DMS 273 treated with DMSO at 0.1 percent for 48 hours (cell line): Measurements from ENCODE around the gene PDP2.
"Not testable (repeated sequence)": the region's sequence is repeated elsewhere in the genome, so short reads cannot be mapped to it uniquely, and the experiment has no call there.

Source experiments
- DNase-seq: peaks from one replicate; lab custom pipeline; 2025; lab: John Stamatoyannopoulos, UW

The PDP2 gene

DNA sequence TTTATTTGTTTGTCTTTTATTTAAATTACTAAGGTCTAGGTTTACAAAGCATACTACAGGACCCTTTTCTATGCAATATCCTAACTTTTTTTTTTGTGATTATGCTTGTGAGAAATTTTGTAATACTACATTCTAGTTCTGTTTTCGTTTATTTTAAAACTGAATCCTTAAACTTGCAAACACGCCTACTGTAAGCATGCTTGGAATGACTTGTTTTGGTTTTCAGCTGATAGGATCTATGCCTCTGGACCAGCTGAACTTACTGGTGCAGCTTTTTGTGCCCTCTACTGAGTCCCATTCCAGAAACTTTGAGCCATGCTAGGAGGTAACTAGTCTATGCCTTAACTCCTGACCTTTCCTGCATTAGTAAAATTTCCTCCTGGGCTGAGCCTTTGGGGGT lies 6.0 kb downstream of the PDP2 start:
- DNase-seq, result no peak

DNA sequence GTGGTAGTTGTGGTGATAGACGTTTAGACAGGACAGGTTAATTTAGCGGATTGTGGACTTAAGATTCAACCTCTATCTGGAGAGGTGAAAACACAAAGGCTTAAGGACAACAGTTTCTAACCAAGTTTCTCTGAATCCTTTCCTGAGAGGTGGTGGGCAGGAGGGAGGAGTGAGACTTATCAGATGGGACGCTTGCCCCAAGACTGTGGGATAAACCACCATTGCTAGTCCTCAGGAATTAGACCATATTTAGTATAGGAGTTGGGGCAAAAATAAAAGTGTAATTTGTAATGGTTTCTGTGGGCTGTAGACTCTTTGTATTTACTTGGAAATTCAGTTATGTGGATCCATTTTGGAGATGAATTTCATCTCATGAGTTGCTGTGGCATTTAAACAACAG lies 6.6 kb downstream of the PDP2 start:
- DNase-seq, result no peak

DNA sequence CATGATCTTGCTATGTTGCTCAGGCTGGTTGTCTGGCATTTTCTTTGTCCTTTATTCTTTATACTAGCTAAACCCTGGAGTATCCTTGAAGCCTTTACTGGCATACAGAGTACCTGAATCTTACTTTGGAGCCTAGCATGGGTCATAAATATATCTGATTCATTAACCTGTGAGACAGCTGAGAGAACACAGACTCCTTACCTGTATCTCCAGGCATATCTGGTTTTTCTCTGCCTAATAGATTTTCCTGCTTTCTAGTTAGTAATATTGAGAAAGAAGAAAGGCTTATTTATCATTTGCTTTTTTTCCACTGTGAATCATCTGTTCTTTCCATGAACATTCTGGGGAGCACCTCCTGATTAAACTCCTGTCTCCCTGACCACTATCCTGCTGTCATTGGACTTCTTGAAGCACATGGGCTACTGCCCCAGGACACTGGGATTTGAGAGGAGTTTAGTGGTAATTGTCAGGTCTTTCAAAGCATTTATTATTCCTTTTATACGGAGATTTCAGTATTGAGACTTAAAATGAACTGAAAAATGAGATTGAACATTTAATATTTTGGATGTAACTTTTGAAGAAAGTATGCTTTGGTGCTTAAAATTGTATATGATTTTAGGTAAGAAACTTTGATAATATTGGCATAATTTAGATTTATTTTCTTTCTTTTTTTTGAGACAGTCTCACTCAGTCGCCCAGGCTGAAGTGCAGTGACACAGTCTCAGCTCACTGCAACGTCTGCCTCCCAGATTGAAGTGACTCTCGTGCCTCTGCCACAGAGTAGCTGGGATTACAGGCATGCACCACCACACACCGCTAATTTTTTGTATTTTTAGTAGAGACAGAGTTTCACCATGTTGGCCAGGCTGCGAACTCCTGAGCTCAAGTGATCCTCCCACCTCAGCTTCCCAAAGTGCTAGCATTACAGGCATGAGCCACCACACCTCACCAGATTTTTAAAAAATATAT lies 8.6 kb downstream of the PDP2 start:
- no peak for DNase-seq

DNA sequence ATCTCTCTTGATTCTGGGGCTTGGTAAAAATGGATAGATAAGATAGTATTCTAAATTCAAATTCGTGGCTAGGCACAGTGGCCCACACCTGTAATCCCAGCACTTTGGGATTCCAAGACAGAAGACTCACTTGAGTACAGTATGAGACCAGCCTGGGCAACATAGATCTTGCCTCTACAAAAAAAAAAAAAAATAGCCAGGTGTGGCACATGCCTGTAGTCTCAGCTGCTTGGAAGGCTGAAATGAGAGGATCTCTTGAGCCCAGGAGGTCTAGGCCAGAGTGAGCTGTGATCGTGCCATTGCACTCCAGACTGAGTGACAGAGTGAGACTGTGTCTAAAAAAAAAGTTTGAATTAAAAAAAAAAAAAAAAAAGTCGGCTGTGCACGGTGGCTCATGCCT lies 9.3 kb downstream of the PDP2 start:
- DNase-seq, result no peak

DNA sequence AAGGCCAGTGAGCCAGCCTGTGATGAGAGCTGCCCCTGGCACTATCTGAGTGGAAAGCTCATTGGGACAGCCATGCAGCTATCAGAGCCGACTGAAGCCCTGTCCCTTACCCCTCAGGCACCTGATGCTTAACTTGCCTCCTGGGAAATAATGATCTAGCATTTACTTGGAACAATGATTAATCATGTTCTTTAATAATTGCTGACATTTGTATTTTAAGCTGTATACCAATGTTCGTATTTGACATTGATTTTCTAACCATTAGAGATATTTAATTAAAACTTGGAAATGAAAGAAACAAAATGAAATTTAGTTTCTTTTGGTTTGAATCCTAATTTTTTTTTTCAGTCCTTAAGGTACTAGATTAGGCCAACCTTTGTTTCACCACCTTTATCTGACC lies 10.5 kb downstream of the PDP2 start:
- DNase-seq, result no peak

DNA sequence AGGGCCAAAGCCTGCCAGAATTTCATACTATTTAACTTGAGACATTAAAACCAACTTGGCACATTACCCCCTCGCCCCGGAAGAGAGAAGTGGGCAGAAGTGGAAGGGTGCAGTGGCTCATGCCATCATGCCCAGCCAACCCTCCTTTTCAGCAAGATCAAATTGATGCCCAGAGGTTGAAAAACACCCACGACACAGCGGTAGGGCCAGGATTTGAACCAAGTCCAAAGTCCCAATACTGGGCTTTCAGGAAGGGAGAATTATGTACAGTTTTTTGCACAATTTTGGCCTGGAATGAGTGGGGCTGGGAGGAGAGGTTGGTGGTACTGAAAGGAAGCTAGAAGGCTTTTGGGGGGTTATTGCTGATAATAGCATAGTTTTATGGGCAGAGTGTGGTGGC lies 11.0 kb downstream of the PDP2 start:
- DNase-seq, result no peak

DNA sequence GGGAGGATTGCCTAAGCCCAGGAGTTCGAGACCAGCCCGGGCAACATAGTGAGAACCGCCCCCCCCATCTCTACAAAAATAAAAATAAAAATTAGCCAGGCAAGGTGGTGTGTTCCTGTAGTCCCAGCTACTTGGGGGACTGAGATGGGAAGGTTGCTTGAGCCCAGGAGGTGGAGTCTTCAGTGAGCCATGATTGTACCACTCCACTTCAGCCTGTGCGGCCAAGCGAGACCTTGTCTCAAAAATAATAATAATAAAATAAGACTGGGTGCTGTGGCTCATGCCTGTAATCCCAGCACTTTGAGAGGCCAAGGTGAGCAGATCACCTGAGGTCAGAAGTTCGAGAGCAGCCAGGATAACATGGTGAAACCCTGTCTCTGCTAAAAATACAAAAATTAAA lies 11.5 kb downstream of the PDP2 start:
- no peak for DNase-seq

DNA sequence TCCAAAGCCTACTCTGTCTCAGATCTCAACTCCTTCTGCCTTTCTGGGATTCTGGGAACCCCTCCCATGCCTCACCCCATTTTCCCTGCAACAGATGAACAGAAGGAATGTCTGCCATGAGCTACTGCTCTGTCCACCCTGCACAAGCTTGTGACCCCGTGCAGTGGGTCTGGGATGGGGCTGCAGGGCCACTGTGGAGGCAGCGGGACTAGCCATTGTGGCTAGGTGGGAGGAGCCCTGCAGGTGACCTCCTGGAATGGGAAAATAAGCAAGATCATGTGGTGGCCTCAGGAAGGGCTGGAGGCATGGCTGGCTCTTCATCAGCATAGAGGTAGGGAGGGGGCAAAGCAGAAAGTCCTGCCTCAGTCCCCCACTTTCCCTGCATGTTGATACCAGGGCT lies 13.7 kb downstream of the PDP2 start:
- no peak for DNase-seq

DNA sequence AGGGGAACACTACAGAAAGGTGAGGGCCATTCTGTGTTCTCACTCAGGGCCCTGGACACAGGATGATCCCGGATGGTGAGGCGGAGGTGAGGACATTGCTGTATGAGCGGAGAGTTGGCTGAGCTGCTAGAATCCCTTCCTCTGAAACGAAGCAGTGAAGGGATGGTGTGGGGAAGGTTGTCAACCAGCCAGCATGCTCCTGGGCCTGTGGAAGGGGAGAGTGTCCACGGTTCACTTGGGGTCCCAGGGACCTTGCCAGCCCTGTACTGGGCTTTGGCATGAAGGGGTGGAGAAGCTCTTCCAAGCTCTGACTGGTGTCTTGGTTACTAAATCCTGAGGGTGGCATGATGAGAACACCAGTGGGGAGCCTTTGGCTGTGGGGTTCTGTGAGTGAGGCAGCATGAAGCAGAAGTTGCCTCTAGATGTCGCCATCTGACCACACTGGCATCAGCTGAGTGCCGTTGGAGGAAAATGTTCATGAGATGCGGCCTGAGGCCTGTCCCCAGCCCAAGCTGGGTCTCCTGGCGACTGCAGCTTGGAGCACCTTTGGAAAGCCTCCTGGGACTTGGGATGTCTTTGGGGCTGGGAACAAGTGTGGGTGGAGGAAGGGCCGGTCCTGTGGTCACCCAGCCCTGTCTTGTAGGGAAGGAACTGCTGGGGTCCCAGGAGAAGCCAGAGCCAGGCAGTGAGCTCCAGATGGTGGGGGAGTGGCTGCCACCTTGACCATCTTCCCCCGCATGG lies 14.8 kb downstream of the PDP2 start:
- no peak for DNase-seq

DNA sequence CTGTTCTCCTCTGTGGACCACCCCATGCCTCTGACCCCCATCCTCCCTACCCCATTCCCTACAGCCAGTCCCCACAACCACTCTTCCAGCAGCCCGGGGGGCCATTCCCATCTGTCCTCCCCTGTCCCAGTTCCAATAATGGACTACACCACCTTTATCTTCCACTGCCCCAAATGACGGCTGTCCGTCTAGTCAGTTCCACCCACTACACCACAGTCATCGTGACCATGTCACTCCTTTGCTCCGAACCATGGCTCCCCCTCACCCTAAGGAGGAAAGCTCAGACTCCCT lies 15.3 kb downstream of the PDP2 start:
- DNase-seq, result no peak

DNA sequence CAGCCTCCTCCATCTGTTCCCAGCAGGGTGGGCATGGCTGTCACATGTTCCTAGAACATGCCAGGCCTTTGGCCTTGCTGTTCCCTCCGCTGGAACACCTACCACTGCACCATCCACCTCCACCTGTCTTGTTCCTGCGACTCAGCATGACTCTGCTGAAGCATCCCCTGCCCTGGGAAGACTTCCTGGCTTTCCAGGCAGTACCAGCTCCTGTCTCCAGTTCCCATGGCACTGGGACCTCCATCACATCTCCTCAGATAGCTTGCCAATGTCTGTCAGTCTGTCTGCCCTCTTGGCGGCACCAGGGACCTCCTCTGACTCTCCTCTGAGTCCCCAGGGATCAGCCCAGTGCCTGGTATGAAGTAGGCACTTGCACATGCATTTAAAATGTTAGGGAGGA lies 15.7 kb downstream of the PDP2 start:
- DNase-seq, result no peak

DNA sequence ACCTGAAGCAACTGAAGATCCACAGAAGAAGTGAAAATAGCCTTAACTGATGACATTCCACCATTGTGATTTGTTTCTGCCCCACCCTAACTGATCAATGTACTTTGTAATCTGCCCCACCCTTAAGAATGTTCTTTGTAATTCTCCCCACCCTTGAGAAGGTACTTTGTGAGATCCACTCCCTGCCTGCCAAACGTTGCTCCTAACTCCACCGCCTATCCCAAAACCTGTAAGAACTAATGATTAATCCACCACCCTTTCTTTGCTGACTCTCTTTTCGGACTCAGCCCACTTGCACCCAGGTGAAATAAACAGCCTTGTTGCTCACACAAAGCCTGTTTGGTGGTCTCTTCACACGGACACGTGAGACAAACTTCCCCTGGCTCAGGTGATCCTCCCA lies 16.4 kb downstream of the PDP2 start:
- not testable (repeated sequence) for DNase-seq

DNA sequence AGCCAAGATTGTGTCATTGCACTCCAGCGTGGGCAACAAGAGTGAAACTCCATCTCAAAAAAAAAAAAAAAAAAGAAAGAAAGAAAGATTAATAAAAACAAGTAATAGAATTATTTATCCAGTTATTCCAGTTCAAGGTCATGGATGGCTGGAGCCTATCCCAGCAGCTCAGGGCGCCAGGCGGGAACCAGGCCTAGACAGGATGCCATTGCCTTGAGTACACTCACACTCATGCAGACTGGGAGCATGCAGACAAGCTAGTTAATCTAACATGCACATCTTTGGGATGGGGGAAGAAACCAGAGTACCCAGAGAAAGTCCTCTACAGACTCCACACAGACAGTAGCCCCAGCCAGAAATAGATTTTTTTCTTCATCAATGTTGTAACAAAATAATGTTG lies 17.9 kb downstream of the PDP2 start:
- no peak for DNase-seq

DNA sequence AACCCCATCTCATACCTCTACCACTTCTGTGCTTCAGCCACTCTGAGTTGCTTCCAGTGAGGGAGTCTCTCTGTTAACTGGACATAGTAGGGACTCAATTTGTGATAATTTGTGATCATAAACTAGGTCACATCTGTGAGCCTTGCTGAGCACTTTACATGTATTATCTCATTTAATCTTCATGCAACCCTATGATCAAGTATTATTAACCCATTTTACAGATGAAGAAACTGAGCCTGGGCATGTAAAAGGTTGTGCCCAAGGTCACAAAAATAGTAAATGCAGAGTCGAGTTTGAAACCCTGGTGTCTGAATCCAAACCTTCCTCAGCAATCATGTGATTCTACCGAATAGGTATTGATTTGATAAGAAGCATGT lies 18.6 kb downstream of the PDP2 start:
- DNase-seq, result no peak

DNA sequence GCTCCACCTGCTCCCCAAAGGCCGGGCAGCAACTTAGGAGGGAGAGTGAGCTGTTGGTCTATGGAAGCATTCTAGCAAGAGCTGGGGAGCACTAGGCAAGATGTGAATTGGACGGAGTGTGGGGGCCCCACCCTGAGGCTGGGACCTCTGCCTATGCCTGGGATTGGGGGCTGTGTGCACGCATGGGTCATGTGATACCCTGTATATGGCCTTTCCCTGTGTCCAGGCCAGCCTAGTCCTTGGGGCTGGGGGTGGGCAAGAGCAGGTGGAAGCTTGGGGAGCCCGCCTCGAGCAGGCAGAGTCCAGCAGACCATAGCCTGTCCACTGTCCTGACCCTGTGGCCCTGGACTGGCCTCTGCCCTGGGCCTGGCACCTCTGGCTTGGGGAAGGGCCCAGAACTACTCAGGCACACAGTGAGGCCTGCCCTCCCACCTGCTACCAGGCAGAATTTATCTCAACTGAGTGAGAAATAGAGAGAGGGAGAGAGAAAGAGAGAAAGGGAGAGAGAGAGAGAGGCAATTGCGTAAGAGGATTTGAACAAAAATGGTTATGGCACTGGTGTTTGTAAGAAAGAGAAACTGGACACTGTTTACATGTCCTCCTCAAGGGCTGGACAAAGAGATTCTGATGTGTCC lies 19.1 kb downstream of the PDP2 start:
- no peak for DNase-seq

DNA sequence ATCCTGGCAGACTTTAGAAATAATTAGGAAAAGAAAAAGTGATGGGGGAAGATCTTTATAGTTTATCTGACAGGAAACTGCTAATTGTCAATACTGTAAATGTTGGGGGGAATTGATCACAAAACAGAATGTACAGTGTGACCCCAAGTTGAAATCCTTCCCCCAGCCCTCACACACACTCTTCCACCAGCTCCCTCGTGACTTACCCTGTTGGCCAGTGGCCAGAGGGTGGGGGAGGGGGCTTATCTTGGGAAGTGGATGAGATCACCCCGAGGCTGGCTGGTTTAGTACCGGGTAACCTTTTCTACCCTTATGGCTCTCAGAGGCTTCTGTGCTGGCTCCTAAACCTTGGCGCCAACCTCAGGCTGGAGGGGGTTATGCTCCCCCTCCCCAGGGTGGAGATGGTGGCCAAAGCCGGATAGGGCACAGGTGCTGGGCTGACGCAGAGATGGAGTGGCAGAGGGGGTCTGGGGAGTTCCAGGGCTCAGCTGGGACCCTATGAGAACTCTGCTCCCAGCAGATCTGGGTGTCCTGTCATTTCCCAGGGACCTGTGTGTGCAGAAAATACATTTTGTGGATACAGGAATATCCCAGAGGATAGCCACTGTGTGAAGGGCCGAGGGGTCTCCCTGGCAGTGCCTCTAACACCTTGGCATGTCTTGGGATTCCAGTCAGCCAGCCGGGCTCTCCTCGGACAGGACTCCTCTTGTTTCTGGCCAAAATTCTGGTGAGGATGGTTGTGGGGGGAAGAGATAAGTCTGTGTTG lies 19.8 kb downstream of the PDP2 start:
- no peak for DNase-seq

DNA sequence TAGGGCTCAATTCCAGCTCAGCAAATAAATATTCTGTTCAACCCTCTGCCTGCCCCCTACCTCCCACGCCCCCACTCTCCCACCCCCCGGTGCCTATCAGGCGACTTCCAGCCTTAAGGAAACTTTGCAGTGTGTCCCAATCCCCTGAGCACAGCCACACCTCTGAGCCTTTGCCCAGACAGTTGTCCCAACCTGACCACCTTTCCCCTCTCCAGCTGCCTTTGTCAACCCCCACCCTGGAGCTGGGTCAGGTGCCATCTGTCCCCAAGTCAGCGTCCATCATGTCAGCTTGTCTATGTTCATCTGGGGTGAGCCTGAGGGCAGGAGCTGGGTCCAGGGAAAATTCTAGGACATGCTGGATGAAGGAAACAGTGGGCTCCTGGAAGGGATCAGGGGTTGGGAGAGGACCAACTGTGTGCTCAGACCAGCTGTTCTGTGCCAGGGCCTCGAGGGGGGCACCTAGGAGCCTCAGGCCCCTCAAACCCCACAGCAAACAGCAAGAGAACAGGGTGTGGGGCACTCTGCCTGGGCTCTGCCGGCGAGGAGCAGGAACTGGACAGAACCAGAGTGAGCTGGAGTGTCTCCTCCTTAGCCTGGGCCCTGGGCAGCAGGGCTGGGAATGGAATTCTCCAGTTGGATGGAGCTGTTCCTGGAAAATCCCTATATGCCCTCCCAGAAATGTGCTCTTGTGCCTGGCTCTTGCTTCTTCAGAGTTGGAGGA lies 20.6 kb downstream of the PDP2 start:
- no peak for DNase-seq

DNA sequence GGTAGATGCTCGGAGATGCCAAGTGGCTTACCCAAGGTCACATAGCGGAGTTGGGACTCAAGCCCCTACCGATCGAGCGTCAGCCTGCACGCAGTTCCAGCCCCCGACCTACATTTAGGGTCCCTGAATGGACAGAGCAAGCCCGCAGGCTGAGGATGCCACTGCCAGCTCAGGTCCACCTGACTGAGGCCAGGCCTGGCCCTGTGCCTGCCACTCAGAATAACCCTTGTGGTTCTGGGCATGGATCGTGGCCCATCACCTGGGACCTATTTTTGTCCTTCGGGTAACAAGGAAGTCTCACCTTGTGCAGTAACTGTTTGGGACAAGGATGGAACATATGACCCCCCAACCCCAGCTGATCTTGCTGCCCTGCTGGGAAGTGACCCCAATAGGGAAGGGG lies 21.3 kb downstream of the PDP2 start:
- DNase-seq, result no peak

DNA sequence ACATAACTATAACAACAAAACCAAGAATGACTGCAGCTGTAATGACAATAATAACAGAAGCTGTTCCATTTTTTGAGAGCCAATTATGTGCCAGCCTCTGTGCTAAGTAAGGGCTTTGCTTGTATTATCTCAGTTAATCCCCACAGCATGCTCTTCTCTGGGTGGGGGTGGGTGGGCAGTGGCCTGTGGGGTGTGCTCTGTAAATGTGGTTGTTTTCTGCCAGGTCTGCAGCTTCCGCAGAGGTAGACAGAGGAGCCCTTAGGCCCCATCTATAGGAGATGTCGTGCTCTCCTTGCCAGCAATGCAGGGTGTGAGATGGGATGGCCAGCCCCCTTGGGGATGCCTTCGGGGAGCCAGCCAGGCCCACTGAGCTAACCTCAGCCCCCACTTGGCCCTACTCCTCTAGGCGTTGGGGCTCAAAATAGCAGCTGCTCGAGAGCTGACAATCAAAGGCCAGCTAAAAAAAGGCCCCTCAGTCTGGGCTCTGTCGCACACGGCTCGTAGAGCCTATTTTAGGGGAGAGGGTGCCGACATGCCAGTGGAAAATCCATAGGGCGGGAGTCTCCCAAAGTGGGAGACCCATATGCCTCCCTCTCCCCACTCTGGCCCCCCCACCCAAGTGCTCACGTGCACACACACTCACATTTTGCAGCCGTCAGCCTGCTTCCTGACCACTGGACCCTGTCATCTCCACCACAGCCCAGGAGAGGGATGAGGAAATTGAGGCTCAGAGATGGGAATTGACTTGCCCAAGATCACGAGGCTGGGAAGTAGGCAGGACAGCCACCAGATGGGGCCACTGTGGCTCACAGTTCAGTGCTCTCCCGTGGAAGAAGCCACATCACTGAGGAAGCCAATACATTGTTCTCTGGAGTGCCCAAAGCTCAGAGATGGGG lies 22.6 kb downstream of the PDP2 start:
- DNase-seq, result no peak

DNA sequence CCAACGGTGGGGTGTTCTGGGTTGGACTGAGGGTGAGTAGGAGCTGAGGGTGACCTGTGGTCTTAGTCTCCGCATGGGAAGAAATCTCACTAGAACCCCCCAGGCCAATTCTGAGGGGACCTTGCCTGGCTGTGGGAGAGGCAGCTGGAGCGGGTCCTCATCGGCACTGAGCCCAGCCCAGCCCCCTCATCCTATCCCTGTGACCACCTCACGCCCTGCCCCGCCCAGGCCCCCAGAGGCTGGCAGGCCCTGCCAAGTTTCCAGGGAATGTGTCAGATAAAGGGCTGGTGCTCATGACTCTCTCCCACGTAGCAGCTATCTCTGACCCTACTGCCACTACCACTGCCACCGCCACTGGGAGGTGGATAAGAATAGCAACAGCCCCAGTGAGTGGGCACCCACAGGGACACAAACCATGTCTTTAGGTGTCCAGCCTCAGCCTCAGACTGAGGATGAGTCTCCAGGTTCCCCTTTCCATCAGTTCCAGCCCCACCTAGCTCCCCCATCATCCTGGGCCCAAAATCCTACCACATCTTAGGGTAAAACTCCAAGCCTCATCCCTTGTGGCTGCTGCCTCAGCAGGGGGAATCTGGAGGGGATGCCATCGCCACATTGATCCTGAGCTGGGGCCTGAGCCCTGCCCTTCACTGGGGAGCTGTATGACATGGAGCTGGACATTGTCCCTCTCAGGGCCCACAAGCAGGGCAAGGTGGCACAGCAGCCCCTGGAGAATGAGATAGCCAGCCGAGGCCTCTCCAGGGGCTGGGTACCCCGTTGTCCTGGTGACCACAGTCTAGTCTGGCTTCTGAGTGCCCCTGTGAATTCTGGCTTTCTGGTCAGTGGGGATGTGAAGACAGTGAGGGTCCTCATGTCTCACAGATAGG lies 23.5 kb downstream of the PDP2 start:
- no peak for DNase-seq
